IMR-90 (cell line): ENCODE data around the gene TPT1. TPM values are rescaled to one million over a fixed set of nuclear protein-coding genes. Genes with fewer than 3 reads are reported as not detected.
"Not testable (repeated sequence)": the region's sequence is repeated elsewhere in the genome, so short reads cannot be mapped to it uniquely, and the experiment has no call there.

Experiments used
- ATAC-seq: fragments of 200-7000 bp; cut with Tn5 transposase; 2 replicates; pipeline ENCODE4 v1.9.1; 2020; ENCODE audit warnings: low read depth, mild to moderate bottlenecking, moderate library complexity
- BruUV-seq: library from RNA; stranded (reverse); fragments of 400-500 nt; replicated peaks from 2 replicates; lab custom pipeline; 2021; lab: Mats Ljungman, UMichigan
- CTCF ChIA-PET: fragments of 300-600 bp; formaldehyde crosslinking; extraction: SDS; loops from one replicate; lab custom pipeline; 2021; ENCODE audit warnings: antibody characterized with exemption; lab: Yijun Ruan, JAX
- POLR2A ChIA-PET: fragments of 300-600 bp; sonication (Branson Sonifier 250); formaldehyde crosslinking; loops from one replicate; lab custom pipeline; 2022; ENCODE audit warnings: antibody characterized with exemption; ENCODE audit not compliant: unreplicated experiment; lab: Charles Lee
- DNase-seq: peaks from one replicate; pipeline ENCODE4 v3.0.0; 2013
- H2AFZ ChIP-seq: replicated peaks from 2 replicates; pipeline ENCODE3; 2013; ENCODE audit warnings: low read length, mild to moderate bottlenecking; ENCODE audit not compliant: poor library complexity
- H2AK5ac ChIP-seq: 2 replicates; pipeline ENCODE4 v1.6.1; 2013; ENCODE audit warnings: low read depth, low read length, inconsistent platforms
- H2AK9ac ChIP-seq: replicated peaks from 2 replicates; pipeline ENCODE3; 2013; ENCODE audit warnings: mild to moderate bottlenecking, low read depth, low read length, moderate library complexity; ENCODE audit not compliant: poor library complexity
- H2BK120ac ChIP-seq: 2 replicates; pipeline ENCODE4 v1.6.1; 2013; ENCODE audit warnings: low read depth, low read length, inconsistent platforms
- H2BK15ac ChIP-seq: 3 replicates; pipeline ENCODE4 v1.6.1; 2013; ENCODE audit warnings: low read depth, low read length, inconsistent platforms
- H2BK20ac ChIP-seq: 2 replicates; pipeline ENCODE4 v1.6.1; 2013; ENCODE audit warnings: low read depth, mild to moderate bottlenecking, inconsistent platforms, low read length, moderate library complexity
- H2BK5ac ChIP-seq: 2 replicates; pipeline ENCODE4 v1.6.1; 2013; ENCODE audit warnings: mild to moderate bottlenecking, low read depth, low read length, inconsistent platforms; ENCODE audit not compliant: poor library complexity, severe bottlenecking
- H3K14ac ChIP-seq: replicated peaks from 2 replicates; pipeline ENCODE4 v1.6.1; 2013; ENCODE audit warnings: low read depth, low read length, inconsistent platforms
- H3K18ac ChIP-seq: 2 replicates; pipeline ENCODE4 v1.6.1; 2013; ENCODE audit warnings: low read depth, low read length, control low read depth
- H3K23ac ChIP-seq: 2 replicates; pipeline ENCODE4 v1.6.1; 2013; ENCODE audit warnings: low read depth, low read length, inconsistent platforms
- H3K27ac ChIP-seq: 2 replicates; pipeline ENCODE4 v1.5.1; 2013; ENCODE audit warnings: mild to moderate bottlenecking, control low read depth, low read length; ENCODE audit not compliant: insufficient read depth
- H3K27me3 ChIP-seq: 2 replicates; pipeline ENCODE4 v1.6.1; 2013; ENCODE audit warnings: low read length; ENCODE audit not compliant: control insufficient read depth, insufficient read depth
- H3K36me3 ChIP-seq: 2 replicates; pipeline ENCODE4 v1.6.1; 2013; ENCODE audit warnings: low read length, mixed read lengths; ENCODE audit not compliant: control insufficient read depth, insufficient read depth
- H3K4ac ChIP-seq: 2 replicates; pipeline ENCODE4 v1.6.1; 2013; ENCODE audit warnings: low read depth, low read length, inconsistent platforms
- H3K4me1 ChIP-seq: 2 replicates; pipeline ENCODE4 v1.6.1; 2013; ENCODE audit warnings: low read length, mixed read lengths; ENCODE audit not compliant: control insufficient read depth, insufficient read depth
- H3K4me2 ChIP-seq: 2 replicates; pipeline ENCODE4 v1.6.1; 2013; ENCODE audit warnings: low read depth, mild to moderate bottlenecking, control low read depth, low read length, moderate library complexity
- H3K4me3 ChIP-seq: 2 replicates; pipeline ENCODE4 v1.5.1; 2013; ENCODE audit warnings: low read depth, mild to moderate bottlenecking, control low read depth, low read length, moderate library complexity; ENCODE audit not compliant: insufficient read depth
- H3K56ac ChIP-seq: 2 replicates; pipeline ENCODE4 v1.6.1; 2013; ENCODE audit warnings: low read length, inconsistent platforms; ENCODE audit not compliant: insufficient read depth; ENCODE audit errors: extremely low read depth
- H3K79me1 ChIP-seq, 2 experiments: 2 replicates each; pipeline ENCODE4 v1.6.1; 2013; ENCODE audit warnings: low read length in 2 of 2, inconsistent platforms in 1 of 2, low read depth in 1 of 2
- H3K9ac ChIP-seq: 2 replicates; pipeline ENCODE4 v1.6.1; 2013; ENCODE audit warnings: low read depth, low read length, control low read depth
- H3K9me1 ChIP-seq: 2 replicates; pipeline ENCODE4 v1.6.1; 2013; ENCODE audit warnings: low read length, inconsistent platforms; ENCODE audit not compliant: insufficient read depth
- H3K9me3 ChIP-seq: 2 replicates; pipeline ENCODE4 v1.6.1; 2013; ENCODE audit warnings: low read length; ENCODE audit not compliant: control insufficient read depth, insufficient read depth
- H4K20me1 ChIP-seq: 2 replicates; pipeline ENCODE4 v1.6.1; 2013; ENCODE audit warnings: low read length, inconsistent platforms; ENCODE audit not compliant: insufficient read depth
- H4K5ac ChIP-seq: 2 replicates; pipeline ENCODE4 v1.6.1; 2013; ENCODE audit warnings: mild to moderate bottlenecking, low read depth, low read length, control low read depth
- H4K8ac ChIP-seq, 2 experiments: 2 replicates each; pipeline ENCODE4 v1.6.1; 2013; ENCODE audit warnings: low read depth in 2 of 2, low read length in 2 of 2, control low read depth in 1 of 2, inconsistent platforms in 1 of 2
- H4K91ac ChIP-seq: 2 replicates; pipeline ENCODE4 v1.6.1; 2013; ENCODE audit warnings: low read depth, low read length, inconsistent platforms; ENCODE audit not compliant: insufficient read depth
- WGBS, 2 experiments: methylation state at CpG; one replicate each; pipeline versions ENCODE4 v1.1.5 to v1.1.7; 2013; ENCODE audit warnings: missing lambda C conversion rate in 2 of 2; ENCODE audit not compliant: insufficient read length in 1 of 2; ENCODE audit errors: extremely low coverage in 2 of 2; 5-methylcytosine and 5-hydroxymethylcytosine counted together
- dilution Hi-C: fragments of 300-500 bp; cut with HindIII; formaldehyde crosslinking; loops from one replicate; pipeline ENCODE4 v1.14.3; 2018; ENCODE audit warnings: low sequenced_read_pairs; ENCODE audit not compliant: unreplicated experiment
- in situ Hi-C: fragments of 300-500 bp; cut with MboI; formaldehyde crosslinking; loops from 3 replicates; pipeline ENCODE4 v1.14.3; 2019; ENCODE audit warnings: low sequenced_read_pairs, inconsistent platforms, mixed read lengths
- intact Hi-C: fragments of 100-400 bp; cut with micrococcal nuclease; formaldehyde crosslinking; loops from 2 replicates; pipeline ENCODE4 v1.10.0; 2022
- polyA plus RNA-seq, 3 experiments: library from polyadenylated mRNA; depleted of rRNA; stranded (reverse); fragments of >200 nt; gene quantifications; 2 replicates each; pipeline ENCODE4 v1.2.3, GENCODE V29; 2012; ENCODE audit warnings: low replicate concordance in 1 of 3
- total RNA-seq: library from RNA; depleted of rRNA; stranded (reverse); fragments of >200 nt; gene quantifications from 2 replicates; pipeline ENCODE4 v1.2.3, GENCODE V29; 2012

TPT1 gene
- total and polyA plus RNA-seq, 2 of the 4 experiments (the other 2 are of a cell fraction): 1,663 to 2,665 TPM

DNA sequence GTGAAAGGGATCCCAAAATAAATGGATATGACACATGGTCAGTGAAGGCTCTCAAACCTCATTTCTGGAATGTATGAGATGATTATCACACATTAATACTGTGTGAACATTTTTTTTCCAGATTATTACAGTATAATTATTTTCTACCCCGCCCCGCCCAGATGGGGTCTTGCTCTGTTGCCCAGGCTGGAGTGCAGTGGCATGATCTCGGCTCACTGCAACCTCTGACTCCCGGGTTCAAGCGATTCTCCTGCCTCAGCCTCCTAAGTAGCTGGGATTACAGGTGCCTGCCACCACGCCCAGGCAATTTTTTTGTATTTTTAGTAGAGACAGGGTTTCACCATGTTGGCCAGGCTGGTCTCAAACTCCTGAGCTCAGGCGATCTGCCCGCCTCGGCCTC lies 2.1 kb upstream of the TPT1 start:
- 100% methylated on average over 2 of the region's 9 CpGs; no CpG with 5 or more reads in 1 of the 2 experiments for WGBS, 2 experiments
- H3K27me3 ChIP-seq, H2AK9ac ChIP-seq, H4K91ac ChIP-seq, BruUV-seq, dilution Hi-C loops, intact Hi-C loops, H2BK20ac ChIP-seq, H4K5ac ChIP-seq, H3K14ac ChIP-seq, H2BK120ac ChIP-seq, in situ Hi-C loops, H2AFZ ChIP-seq, H3K4me1 ChIP-seq, H3K4me3 ChIP-seq, H3K9me1 ChIP-seq, H2BK5ac ChIP-seq, H2AK5ac ChIP-seq, H4K8ac ChIP-seq, H3K9ac ChIP-seq, H3K18ac ChIP-seq, H3K9me3 ChIP-seq, H3K56ac ChIP-seq, H3K4me2 ChIP-seq, H3K23ac ChIP-seq, H3K4ac ChIP-seq, H2BK15ac ChIP-seq, H3K27ac ChIP-seq, DNase-seq, ATAC-seq: not testable (repeated sequence)
- Histone ChIP-seq H4K20me1 (peaks cover 29% of the 10 kb centered on the region), H3K79me1 (peaks cover 10 to 41% of the 10 kb centered on the region in 2 experiments), H3K36me3 (peaks cover 27% of the 10 kb centered on the region)
- POLR2A ChIA-PET: interaction anchor here (0.7 kb wide), 1 partner anchor 22 kb away, joined by 4 read pairs; no protein-coding TSS in a partner anchor
- CTCF ChIA-PET: interaction anchor here (0.6 to 1.5 kb wide), 2 partner anchors 182 to 296 kb away, joined by 3 to 6 read pairs; no protein-coding TSS in a partner anchor

DNA sequence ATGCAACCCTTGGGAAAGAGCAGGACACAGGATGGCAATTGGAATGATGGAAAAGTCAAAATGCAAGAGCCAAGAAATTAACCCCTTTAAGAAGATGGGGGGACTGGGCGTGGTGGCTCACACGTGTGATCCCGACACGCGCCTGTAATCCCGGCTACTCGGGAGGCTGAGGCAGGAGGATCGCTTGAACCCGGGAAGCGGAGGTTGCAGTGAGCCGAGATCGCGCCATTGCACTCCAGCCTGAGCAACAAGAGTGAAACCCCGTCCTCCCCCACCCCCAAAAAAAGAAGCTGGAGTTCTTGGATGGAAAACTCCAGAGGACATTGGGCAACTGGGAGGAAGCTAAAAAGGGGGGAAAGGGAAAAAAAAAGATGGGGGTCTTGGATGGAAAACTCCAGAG lies 1.7 kb upstream of the TPT1 start:
- POLR2A ChIA-PET: interaction anchor here (0.7 kb wide), 1 partner anchor 22 kb away, joined by 4 read pairs; no protein-coding TSS in a partner anchor

More for the DNA sequence above, 1.7 kb upstream of the TPT1 start:
- H2BK15ac ChIP-seq, H3K18ac ChIP-seq, H3K23ac ChIP-seq, H3K27me3 ChIP-seq, BruUV-seq, H3K4ac ChIP-seq, H2AK9ac ChIP-seq, H2BK120ac ChIP-seq, DNase-seq, H3K14ac ChIP-seq, H2BK20ac ChIP-seq, H2BK5ac ChIP-seq, in situ Hi-C loops, dilution Hi-C loops, ATAC-seq, H3K27ac ChIP-seq, H2AFZ ChIP-seq, intact Hi-C loops, H3K4me2 ChIP-seq, H3K9me1 ChIP-seq, H4K91ac ChIP-seq, H3K56ac ChIP-seq, H4K8ac ChIP-seq, H3K9me3 ChIP-seq, H3K9ac ChIP-seq, H3K4me3 ChIP-seq, H3K4me1 ChIP-seq, H4K5ac ChIP-seq: not testable (repeated sequence)
- no CpG with 5 or more reads among the region's 14 CpGs for WGBS, 2 experiments
- H3K36me3 ChIP-seq: peaks cover 28% of the 10 kb centered on the region
- CTCF ChIA-PET: interaction anchor here (1.5 kb wide), 1 partner anchor 296 kb away, joined by 3 read pairs; no protein-coding TSS in a partner anchor
- H2AK5ac ChIP-seq: peak overlapping the region; percentile 45; the same call in 1 of the 2 replicates
- H3K79me1 ChIP-seq: peaks cover 10 to 45% of the 10 kb centered on the region in 2 experiments
- H4K20me1 ChIP-seq: peaks cover 33% of the 10 kb centered on the region
